Bronchial epithelial cell (primary cell): ENCODE data around the gene SELL. TPM values are rescaled to one million over a fixed set of nuclear protein-coding genes. Genes with fewer than 3 reads are reported as not detected.
"Not testable (repeated sequence)": the region's sequence is repeated elsewhere in the genome, so short reads cannot be mapped to it uniquely, and the experiment has no call there.

Source experiments
- DNase-seq: peaks from one replicate; pipeline ENCODE4 v3.0.0-alpha.2; 2010; ENCODE audit warnings: low read depth
- FAIRE-seq: peaks from 2 replicates; lab custom pipeline; 2011; peaks lifted over from hg19 to GRCh38; lab: Jason Lieb, UNC
- H3K27me3 ChIP-seq: 2 replicates; pipeline ENCODE4 v1.5.1; 2011; ENCODE audit warnings: low read length; ENCODE audit not compliant: control insufficient read depth, insufficient read depth
- H3K36me3 ChIP-seq: 2 replicates; pipeline ENCODE4 v1.5.1; 2011; ENCODE audit warnings: low read length; ENCODE audit not compliant: control insufficient read depth, insufficient read depth
- H3K4me3 ChIP-seq: 2 replicates; pipeline ENCODE4 v1.5.1; 2011; ENCODE audit warnings: mild to moderate bottlenecking, low read depth, low read length, control low read depth
- total RNA-seq: library from RNA; depleted of rRNA; stranded (reverse); fragments of >200 nt; gene quantifications from 2 replicates; pipeline ENCODE4 v1.2.1, GENCODE V29; 2014
- TF ChIP-seq, protein P1 (sequence below): IDR thresholded peaks from 2 replicates; pipeline ENCODE4 v1.5.1; 2011; ENCODE audit warnings: mild to moderate bottlenecking, moderate library complexity, low read length, control low read depth, inconsistent platforms; ENCODE audit not compliant: insufficient read depth, severe bottlenecking

SELL gene
- total RNA-seq, 1 donor from 2014 or later = not detected

- FAIRE-seq (peak; percentile 32), DNase-seq (no peak)
- H3K36me3 ChIP-seq = no peaks in the 10 kb centered on the region
- TF ChIP-seq, protein P1, sequence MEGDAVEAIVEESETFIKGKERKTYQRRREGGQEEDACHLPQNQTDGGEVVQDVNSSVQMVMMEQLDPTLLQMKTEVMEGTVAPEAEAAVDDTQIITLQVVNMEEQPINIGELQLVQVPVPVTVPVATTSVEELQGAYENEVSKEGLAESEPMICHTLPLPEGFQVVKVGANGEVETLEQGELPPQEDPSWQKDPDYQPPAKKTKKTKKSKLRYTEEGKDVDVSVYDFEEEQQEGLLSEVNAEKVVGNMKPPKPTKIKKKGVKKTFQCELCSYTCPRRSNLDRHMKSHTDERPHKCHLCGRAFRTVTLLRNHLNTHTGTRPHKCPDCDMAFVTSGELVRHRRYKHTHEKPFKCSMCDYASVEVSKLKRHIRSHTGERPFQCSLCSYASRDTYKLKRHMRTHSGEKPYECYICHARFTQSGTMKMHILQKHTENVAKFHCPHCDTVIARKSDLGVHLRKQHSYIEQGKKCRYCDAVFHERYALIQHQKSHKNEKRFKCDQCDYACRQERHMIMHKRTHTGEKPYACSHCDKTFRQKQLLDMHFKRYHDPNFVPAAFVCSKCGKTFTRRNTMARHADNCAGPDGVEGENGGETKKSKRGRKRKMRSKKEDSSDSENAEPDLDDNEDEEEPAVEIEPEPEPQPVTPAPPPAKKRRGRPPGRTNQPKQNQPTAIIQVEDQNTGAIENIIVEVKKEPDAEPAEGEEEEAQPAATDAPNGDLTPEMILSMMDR = no peak
- H3K27me3 ChIP-seq = no peaks in the 10 kb centered on the region
- H3K4me3 ChIP-seq = no peak overlapping the region
Measured at GRCh38 chr1:169694304-169695075, 16.9 kb downstream of the SELL start.

GRCh38 chr1:169692756-169693460 lies 18.5 kb downstream of the SELL start:
- no peak for DNase-seq
- no peaks in the 10 kb centered on the region for H3K36me3 ChIP-seq
- no peak overlapping the region for H3K4me3 ChIP-seq
- TF ChIP-seq, protein P1 = no peak
- FAIRE-seq = no peak
- H3K27me3 ChIP-seq = no peaks in the 10 kb centered on the region

DNA sequence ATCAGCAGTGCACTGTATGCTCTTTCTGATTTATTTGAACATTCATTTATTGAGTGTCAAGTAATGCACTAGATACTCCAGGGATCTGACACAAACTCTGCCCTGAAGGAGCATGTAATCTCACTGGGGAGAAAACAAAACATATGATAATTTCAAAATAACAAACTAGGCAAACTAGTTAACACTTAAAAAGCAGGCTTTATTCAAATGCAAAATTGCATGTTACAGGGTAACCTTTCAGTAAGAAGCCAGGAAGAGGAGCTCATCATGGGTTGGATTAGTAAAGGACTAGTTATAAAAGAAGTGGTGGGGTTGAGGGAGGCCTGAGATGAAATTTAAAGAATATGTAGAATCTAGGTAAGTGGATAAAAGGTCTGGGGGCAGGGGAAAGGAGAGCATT lies 20.9 kb downstream of the SELL start:
- FAIRE-seq = no peak
- H3K4me3 ChIP-seq = no peak overlapping the region
- no peak for DNase-seq
- TF ChIP-seq, protein P1 = no peak
- H3K27me3 ChIP-seq = no peaks in the 10 kb centered on the region
- no peaks in the 10 kb centered on the region for H3K36me3 ChIP-seq

DNA sequence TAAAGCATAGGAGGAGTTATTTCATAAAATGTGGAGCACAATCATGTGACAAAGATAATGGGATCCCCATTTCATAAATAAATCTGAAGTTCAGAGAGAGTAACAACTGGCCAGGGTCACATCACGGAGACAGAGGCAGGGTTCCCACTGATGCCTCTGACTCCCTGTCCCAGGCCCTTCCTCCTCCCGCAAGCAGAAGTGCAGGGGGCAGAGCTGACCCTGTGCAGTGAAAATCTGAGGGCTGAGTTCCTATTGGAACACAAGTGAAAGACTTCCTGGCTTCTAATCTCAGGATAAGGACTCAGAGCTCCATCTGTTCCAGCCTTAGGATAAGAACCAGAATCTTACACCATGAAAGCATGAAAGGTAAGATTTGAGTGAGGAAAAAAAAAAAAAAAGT lies 22.0 kb downstream of the SELL start:
- FAIRE-seq (no peak), DNase-seq (no peak)
- Histone ChIP-seq H3K4me3 (no peak overlapping the region), H3K27me3 (no peaks in the 10 kb centered on the region), H3K36me3 (no peaks in the 10 kb centered on the region)
- TF ChIP-seq, protein P1 = no peak

DNA sequence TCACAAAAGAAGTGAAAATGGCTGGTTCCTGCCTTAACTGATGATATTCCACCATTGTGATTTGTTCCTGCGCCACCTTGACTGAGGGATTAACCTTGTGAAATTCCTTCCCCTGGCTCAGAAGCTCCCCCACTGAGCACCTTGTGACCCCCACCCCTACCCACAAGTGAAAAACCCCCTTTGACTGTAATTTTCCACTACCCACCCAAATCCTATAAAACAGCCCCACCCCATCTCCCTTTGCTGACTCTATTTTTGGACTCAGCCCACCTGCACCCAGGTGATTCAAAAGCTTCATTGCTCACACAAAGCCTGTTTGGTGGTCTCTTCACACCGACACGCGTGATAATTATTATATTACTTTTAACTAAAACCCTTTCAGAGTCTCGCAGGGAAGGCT lies 23.0 kb downstream of the SELL start:
- DNase-seq, H3K36me3 ChIP-seq, H3K4me3 ChIP-seq, H3K27me3 ChIP-seq, FAIRE-seq: not testable (repeated sequence)

DNA sequence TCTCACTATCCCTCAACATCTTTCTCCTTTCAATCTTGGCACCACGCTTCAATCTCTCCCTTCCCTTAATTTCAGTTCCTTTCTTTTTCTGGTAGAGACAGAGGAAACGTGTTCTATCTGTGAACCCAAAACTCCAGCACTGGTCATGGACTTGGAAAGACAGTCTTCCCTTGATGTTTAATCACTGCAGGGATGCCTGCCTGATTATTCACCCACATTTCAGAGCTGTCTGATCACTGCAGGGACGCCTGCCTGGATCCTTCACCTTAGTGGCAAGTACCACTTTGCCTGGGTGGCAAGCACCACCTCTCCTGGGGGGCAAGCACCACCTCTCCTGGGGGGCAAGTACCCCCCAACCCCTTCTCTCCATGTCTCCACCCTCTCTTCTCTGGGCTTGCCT lies 27.8 kb downstream of the SELL start:
- TF ChIP-seq, protein P1 = no peak
- FAIRE-seq = no peak
- no peaks in the 10 kb centered on the region for H3K36me3 ChIP-seq
- peak; percentile 54 for DNase-seq
- H3K27me3 ChIP-seq = no peaks in the 10 kb centered on the region
- H3K4me3 ChIP-seq = no peak overlapping the region

GRCh38 chr1:169683168-169683567 lies 28.3 kb downstream of the SELL start:
- FAIRE-seq, H3K4me3 ChIP-seq, H3K27me3 ChIP-seq, H3K36me3 ChIP-seq, DNase-seq: not testable (repeated sequence)
